SK-N-MC (cell line): Measurements from ENCODE around the gene PRPF8.
"Not testable (repeated sequence)": the region's sequence is repeated elsewhere in the genome, so short reads cannot be mapped to it uniquely, and the experiment has no call there.

ENCODE experiments used
- EZH2 ChIP-seq: fragments of 200-600 bp; sonication (generic); IDR thresholded peaks from one replicate; pipeline ENCODE4 v1.6.1; 2017; ENCODE audit warnings: antibody characterized with exemption
- POLR2AphosphoS5 ChIP-seq: IDR thresholded peaks from 2 replicates; pipeline ENCODE4 v1.6.1; 2012; ENCODE audit warnings: mild to moderate bottlenecking, low read depth, low read length, borderline replicate concordance

DNA sequence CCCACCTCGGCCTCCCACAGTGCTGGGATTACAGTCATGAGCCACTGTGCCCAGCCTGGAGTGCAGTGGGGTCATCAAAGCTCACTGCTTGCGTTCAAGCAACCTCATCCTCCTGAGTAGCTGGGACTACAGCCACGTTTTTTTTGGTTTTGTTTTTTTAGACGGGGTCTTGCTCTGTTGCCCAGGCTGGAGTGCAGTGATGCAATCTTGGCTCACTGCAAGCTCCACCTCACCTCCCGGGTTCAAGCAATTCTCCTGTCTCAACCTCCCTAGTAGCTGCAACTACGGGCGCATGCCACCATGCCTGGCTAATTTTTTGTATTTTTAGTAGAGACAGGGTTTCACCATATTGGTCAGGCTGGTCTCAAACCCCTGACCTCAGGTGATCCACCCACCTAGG, 31.9 kb downstream of the PRPF8 start:
- TF ChIP-seq POLR2AphosphoS5, EZH2: not testable (repeated sequence)
